ENCODE results near the gene TWNK. TPM values are rescaled to one million over a fixed set of nuclear protein-coding genes. Genes with fewer than 3 reads are reported as not detected.

Gene TWNK
- total RNA-seq, 2 donors from 2014 or later = 11.2 to 15.1 TPM

- H3K27me3 ChIP-seq (ENCODE audit: control insufficient read depth, insufficient read depth, low read length, poor library complexity, severe bottlenecking) = peaks cover 62% of the 10 kb centered on the region
- TF ChIP-seq, protein P1, sequence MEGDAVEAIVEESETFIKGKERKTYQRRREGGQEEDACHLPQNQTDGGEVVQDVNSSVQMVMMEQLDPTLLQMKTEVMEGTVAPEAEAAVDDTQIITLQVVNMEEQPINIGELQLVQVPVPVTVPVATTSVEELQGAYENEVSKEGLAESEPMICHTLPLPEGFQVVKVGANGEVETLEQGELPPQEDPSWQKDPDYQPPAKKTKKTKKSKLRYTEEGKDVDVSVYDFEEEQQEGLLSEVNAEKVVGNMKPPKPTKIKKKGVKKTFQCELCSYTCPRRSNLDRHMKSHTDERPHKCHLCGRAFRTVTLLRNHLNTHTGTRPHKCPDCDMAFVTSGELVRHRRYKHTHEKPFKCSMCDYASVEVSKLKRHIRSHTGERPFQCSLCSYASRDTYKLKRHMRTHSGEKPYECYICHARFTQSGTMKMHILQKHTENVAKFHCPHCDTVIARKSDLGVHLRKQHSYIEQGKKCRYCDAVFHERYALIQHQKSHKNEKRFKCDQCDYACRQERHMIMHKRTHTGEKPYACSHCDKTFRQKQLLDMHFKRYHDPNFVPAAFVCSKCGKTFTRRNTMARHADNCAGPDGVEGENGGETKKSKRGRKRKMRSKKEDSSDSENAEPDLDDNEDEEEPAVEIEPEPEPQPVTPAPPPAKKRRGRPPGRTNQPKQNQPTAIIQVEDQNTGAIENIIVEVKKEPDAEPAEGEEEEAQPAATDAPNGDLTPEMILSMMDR (conservative IDR thresholded peaks at IDR 0.05) = no peak
- WGBS, 2 experiments (ENCODE audit: insufficient coverage in 1 of 2, insufficient read length in 1 of 2) = 69 to 85% methylated on average over 2 to 5 of the region's 5 CpGs
Measured at GRCh38 chr10:101016814-101017213, 29.5 kb downstream of the TWNK start.

DNA sequence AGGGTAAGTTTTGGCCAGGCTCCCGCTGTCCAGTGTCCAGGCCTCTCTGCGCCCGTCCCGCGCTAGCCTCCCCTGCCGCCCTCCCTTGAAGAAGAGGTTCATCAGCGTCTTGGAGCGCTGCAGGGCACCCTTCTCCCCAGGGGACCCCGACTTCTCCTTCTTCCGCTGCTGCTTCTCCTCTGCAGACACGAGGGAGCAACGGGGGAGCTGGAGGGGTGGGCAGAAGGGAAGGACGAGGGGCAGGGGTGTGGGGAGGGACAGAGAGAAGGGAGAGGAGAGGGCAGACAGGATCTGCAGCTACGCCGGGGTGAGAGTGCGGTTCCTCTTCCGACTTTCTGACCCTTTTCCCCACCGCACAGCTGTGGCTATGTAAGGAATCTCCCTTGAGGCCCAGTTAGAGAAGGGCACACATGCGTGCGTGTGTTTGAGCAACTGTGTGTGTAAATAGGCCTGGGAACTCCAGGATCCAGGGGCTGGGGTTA lies 30.8 kb downstream of the TWNK start:
- WGBS, 2 experiments (ENCODE audit: insufficient coverage in 1 of 2, insufficient read length in 1 of 2) = 41 to 70% methylated on average over 2 to 20 of the region's 20 CpGs
- no peak overlapping the region for H3K27ac Mint-ChIP-seq
- H3K27me3 Mint-ChIP-seq (ENCODE audit: insufficient read depth) = peaks cover 72% of the 10 kb centered on the region
- H3K4me3 Mint-ChIP-seq = peak overlapping the region; percentile 44
- Histone ChIP-seq H3K4me1 (ENCODE audit: control insufficient read depth, insufficient read depth, low read length) (no peaks in the 10 kb centered on the region), H3K27ac (ENCODE audit: low read depth, low read length) (no peak overlapping the region), H3K9me3 (ENCODE audit: control insufficient read depth, low read length) (no peaks in the 10 kb centered on the region), H3K9ac (ENCODE audit: extremely low read depth, low read length, poor library complexity, severe bottlenecking) (no peak overlapping the region), H3K27me3 (ENCODE audit: control insufficient read depth, insufficient read depth, low read length, poor library complexity, severe bottlenecking) (peaks cover 63% of the 10 kb centered on the region), H3K4me3 (ENCODE audit: low read length) (no peak overlapping the region), H3K36me3 (ENCODE audit: control insufficient read depth, insufficient read depth, low read length) (no peaks in the 10 kb centered on the region)
- TF ChIP-seq, protein P1 (conservative IDR thresholded peaks at IDR 0.05) = no peak
- peaks cover 12% of the 10 kb centered on the region for H3K4me1 Mint-ChIP-seq
- peak; percentile 70 for DNase-seq
- H3K36me3 Mint-ChIP-seq (ENCODE audit: low read depth) = no peaks in the 10 kb centered on the region
- no peaks in the 10 kb centered on the region for H3K9me3 Mint-ChIP-seq

More at GRCh38 chr10:101016814-101017213, 29.5 kb downstream of the TWNK start:
- Histone ChIP-seq H3K9me3 (ENCODE audit: control insufficient read depth, low read length) (no peaks in the 10 kb centered on the region), H3K4me1 (ENCODE audit: control insufficient read depth, insufficient read depth, low read length) (no peaks in the 10 kb centered on the region), H3K4me3 (ENCODE audit: low read length) (no peak overlapping the region), H3K9ac (ENCODE audit: extremely low read depth, low read length, poor library complexity, severe bottlenecking) (no peak overlapping the region), H3K36me3 (ENCODE audit: control insufficient read depth, insufficient read depth, low read length) (no peaks in the 10 kb centered on the region), H3K27ac (ENCODE audit: low read depth, low read length) (no peak overlapping the region)
- peaks cover 15% of the 10 kb centered on the region for H3K4me1 Mint-ChIP-seq
- no peak overlapping the region for H3K4me3 Mint-ChIP-seq
- DNase-seq = no peak
- no peaks in the 10 kb centered on the region for H3K9me3 Mint-ChIP-seq
- peaks cover 72% of the 10 kb centered on the region for H3K27me3 Mint-ChIP-seq (ENCODE audit: insufficient read depth)
- H3K36me3 Mint-ChIP-seq (ENCODE audit: low read depth) = no peaks in the 10 kb centered on the region
- H3K27ac Mint-ChIP-seq = no peak overlapping the region

DNA sequence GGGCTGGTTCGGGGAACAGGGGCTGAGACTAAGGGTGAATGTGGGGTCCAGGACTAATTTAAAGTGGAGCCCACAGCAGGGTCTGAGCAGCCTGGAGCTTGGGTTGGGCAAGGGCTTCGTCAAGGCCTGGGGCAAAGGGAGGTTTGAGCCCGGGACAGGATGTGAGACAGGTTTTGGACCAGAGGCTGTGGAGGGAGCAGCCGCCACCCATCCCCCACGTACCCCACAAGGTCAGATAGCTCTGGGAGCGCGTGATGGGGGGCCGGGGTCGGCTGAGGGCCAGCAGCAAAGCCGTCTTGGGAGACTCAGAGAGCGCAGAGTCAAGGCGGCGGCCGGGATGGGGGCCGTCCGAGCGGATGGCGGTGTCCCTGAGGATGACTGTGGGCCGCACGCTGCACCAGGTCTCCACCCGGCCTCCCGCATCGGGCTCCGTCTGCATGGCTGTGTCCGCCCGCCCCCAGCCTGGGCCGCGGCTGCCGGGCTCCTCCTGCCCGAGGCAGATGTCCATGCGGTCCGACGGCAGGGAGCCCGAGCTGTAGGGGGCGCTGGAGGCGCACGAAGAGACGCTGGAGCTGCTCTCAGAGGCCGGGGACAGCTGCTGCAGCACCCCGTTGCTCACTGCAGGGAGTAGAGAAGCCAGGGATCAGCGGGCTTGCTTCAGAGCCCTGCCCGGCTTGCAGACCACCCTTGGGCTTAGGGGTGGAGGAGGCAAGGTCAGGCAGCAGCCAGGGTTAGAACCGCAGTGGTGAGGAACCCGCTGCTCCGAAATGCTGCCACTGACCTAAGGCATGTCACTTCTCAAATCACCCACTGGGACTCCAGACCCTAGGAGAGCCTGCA lies 31.5 kb downstream of the TWNK start:
- Histone ChIP-seq H3K36me3 (ENCODE audit: control insufficient read depth, insufficient read depth, low read length) (no peaks in the 10 kb centered on the region), H3K4me3 (ENCODE audit: low read length) (no peak overlapping the region), H3K9me3 (ENCODE audit: control insufficient read depth, low read length) (no peaks in the 10 kb centered on the region), H3K27ac (ENCODE audit: low read depth, low read length) (no peak overlapping the region), H3K27me3 (ENCODE audit: control insufficient read depth, insufficient read depth, low read length, poor library complexity, severe bottlenecking) (peaks cover 63% of the 10 kb centered on the region), H3K4me1 (ENCODE audit: control insufficient read depth, insufficient read depth, low read length) (no peaks in the 10 kb centered on the region), H3K9ac (ENCODE audit: extremely low read depth, low read length, poor library complexity, severe bottlenecking) (no peak overlapping the region)
- Mint-ChIP-seq H3K27ac (no peak overlapping the region), H3K4me1 (peaks cover 8% of the 10 kb centered on the region), H3K36me3 (ENCODE audit: low read depth) (no peaks in the 10 kb centered on the region), H3K4me3 (peak overlapping the region; percentile 44), H3K9me3 (no peaks in the 10 kb centered on the region), H3K27me3 (ENCODE audit: insufficient read depth) (peaks cover 72% of the 10 kb centered on the region)
- WGBS, 2 experiments (ENCODE audit: insufficient coverage in 1 of 2, insufficient read length in 1 of 2) = 19 to 27% methylated on average over 19 to 45 of the region's 45 CpGs
- DNase-seq = peak; percentile 98
- TF ChIP-seq, protein P1 (conservative IDR thresholded peaks at IDR 0.05) = peak; percentile 95

Measured in endodermal cell (in vitro differentiated cells).